ENCODE results near the gene AP1S3.

The AP1S3 gene

GRCh38 chr2:223782629-223783028, 54.8 kb downstream of the AP1S3 start (continued):
- TF ChIP-seq TSHZ2 (CRISPR knock-in tag; IDR thresholded peaks at IDR 0.05): no peak
- no peak for TF ChIP-seq ZNF565 (CRISPR knock-in tag; conservative IDR thresholded peaks at IDR 0.05; ENCODE audit: low read depth)

- TF ChIP-seq ZNF8 (CRISPR knock-in tag; IDR thresholded peaks at IDR 0.05) (no peak), RARB (CRISPR knock-in tag; IDR thresholded peaks at IDR 0.05) (no peak), TCF4 (CRISPR knock-in tag; IDR thresholded peaks at IDR 0.05; ENCODE audit: borderline replicate concordance) (no peak), PPARA (CRISPR knock-in tag; IDR thresholded peaks at IDR 0.05; ENCODE audit: borderline replicate concordance) (no peak), ZC3H10 (CRISPR knock-in tag; IDR thresholded peaks at IDR 0.05) (no peak), CREB5 (CRISPR knock-in tag; IDR thresholded peaks at IDR 0.05; ENCODE audit: low read depth) (no peak), ZNF70 (CRISPR knock-in tag; IDR thresholded peaks at IDR 0.05) (no peak), GLIS3 (CRISPR knock-in tag; IDR thresholded peaks at IDR 0.05) (no peak), SNAI2 (CRISPR knock-in tag; IDR thresholded peaks at IDR 0.05) (no peak), ESRRG (CRISPR knock-in tag; IDR thresholded peaks at IDR 0.05) (no peak), ZFP30 (CRISPR knock-in tag; IDR thresholded peaks at IDR 0.05) (no peak), ZNF565 (CRISPR knock-in tag; conservative IDR thresholded peaks at IDR 0.05; ENCODE audit: low read depth) (no peak), TOX (CRISPR knock-in tag; IDR thresholded peaks at IDR 0.05; ENCODE audit: borderline replicate concordance) (no peak), CSRNP3 (CRISPR knock-in tag; IDR thresholded peaks at IDR 0.05) (no peak), POU6F1 (CRISPR knock-in tag; IDR thresholded peaks at IDR 0.05; ENCODE audit: borderline replicate concordance, low read depth) (no peak), TSHZ2 (CRISPR knock-in tag; IDR thresholded peaks at IDR 0.05) (no peak), ARNTL (CRISPR knock-in tag; IDR thresholded peaks at IDR 0.05; ENCODE audit: borderline replicate concordance, low read depth) (no peak)
- ATAC-seq: no peak
Observed at GRCh38 chr2:223781560-223781959, 55.8 kb downstream of the AP1S3 start.

GRCh38 chr2:223779877-223780276, 57.5 kb downstream of the AP1S3 start:
- peak; percentile 39; the same call in 1 of the 3 replicates for ATAC-seq
- TF ChIP-seq PPARA (CRISPR knock-in tag; IDR thresholded peaks at IDR 0.05; ENCODE audit: borderline replicate concordance): no peak
- TF ChIP-seq RARB (CRISPR knock-in tag; IDR thresholded peaks at IDR 0.05): no peak
- no peak for TF ChIP-seq TSHZ2 (CRISPR knock-in tag; IDR thresholded peaks at IDR 0.05)
- TF ChIP-seq SNAI2 (CRISPR knock-in tag; IDR thresholded peaks at IDR 0.05): no peak
- TF ChIP-seq PATZ1 (CRISPR knock-in tag; IDR thresholded peaks at IDR 0.05; ENCODE audit: borderline replicate concordance): no peak
- TF ChIP-seq ZNF8 (CRISPR knock-in tag; IDR thresholded peaks at IDR 0.05): no peak
- TF ChIP-seq TCF4 (CRISPR knock-in tag; IDR thresholded peaks at IDR 0.05; ENCODE audit: borderline replicate concordance): no peak
- no peak for TF ChIP-seq ESRRG (CRISPR knock-in tag; IDR thresholded peaks at IDR 0.05)
- TF ChIP-seq ARNTL (CRISPR knock-in tag; IDR thresholded peaks at IDR 0.05; ENCODE audit: borderline replicate concordance, low read depth): no peak
- TF ChIP-seq ISL1 (CRISPR knock-in tag; IDR thresholded peaks at IDR 0.05): no peak
- TF ChIP-seq CREB5 (CRISPR knock-in tag; IDR thresholded peaks at IDR 0.05; ENCODE audit: low read depth): no peak
- TF ChIP-seq ZFP3 (CRISPR knock-in tag; IDR thresholded peaks at IDR 0.05): no peak
- TF ChIP-seq ZNF565 (CRISPR knock-in tag; conservative IDR thresholded peaks at IDR 0.05; ENCODE audit: low read depth): no peak
- TF ChIP-seq ZNF70 (CRISPR knock-in tag; IDR thresholded peaks at IDR 0.05): no peak

All from SK-N-SH treated with all-trans-retinoic acid at 6 μM for 48 hours (cell line).